ENCODE measurements around the gene NDUFA1.
"Not testable (repeated sequence)": the region's sequence is repeated elsewhere in the genome, so short reads cannot be mapped to it uniquely, and the experiment has no call there.

The NDUFA1 gene

DNA sequence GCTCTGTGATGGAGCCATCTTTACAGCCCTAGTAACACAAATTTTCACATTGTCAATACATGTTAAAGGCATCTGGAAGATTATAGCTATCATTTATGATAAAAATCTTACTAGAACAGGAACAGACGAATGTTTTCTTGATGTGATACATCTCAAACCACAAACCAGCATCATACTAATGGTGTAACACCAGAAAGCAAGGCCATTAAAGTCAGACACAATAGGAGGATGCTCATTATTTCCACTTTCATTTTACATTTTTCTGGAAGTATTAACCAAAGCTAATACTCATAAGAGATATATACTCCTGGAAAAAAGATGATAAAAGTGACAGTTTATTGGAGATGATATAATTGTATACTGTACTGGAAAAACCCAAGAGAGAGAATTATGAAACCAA, 29.3 kb downstream of the NDUFA1 start:
- TF ChIP-seq, protein P1, sequence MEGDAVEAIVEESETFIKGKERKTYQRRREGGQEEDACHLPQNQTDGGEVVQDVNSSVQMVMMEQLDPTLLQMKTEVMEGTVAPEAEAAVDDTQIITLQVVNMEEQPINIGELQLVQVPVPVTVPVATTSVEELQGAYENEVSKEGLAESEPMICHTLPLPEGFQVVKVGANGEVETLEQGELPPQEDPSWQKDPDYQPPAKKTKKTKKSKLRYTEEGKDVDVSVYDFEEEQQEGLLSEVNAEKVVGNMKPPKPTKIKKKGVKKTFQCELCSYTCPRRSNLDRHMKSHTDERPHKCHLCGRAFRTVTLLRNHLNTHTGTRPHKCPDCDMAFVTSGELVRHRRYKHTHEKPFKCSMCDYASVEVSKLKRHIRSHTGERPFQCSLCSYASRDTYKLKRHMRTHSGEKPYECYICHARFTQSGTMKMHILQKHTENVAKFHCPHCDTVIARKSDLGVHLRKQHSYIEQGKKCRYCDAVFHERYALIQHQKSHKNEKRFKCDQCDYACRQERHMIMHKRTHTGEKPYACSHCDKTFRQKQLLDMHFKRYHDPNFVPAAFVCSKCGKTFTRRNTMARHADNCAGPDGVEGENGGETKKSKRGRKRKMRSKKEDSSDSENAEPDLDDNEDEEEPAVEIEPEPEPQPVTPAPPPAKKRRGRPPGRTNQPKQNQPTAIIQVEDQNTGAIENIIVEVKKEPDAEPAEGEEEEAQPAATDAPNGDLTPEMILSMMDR (IDR thresholded peaks at IDR 0.05; ENCODE audit: poor library complexity, severe bottlenecking) = no peak
- H3K27ac ChIP-seq (ENCODE audit: poor library complexity, severe bottlenecking) = no peak overlapping the region
- ATAC-seq (ENCODE audit: low read depth) = no peak

GRCh38 chrX:119916310-119916709, 44.7 kb downstream of the NDUFA1 start:
- TF ChIP-seq, protein P1 (IDR thresholded peaks at IDR 0.05; ENCODE audit: poor library complexity, severe bottlenecking) = no peak
- no peak overlapping the region for H3K27ac ChIP-seq (ENCODE audit: poor library complexity, severe bottlenecking)
- H3K36me3 ChIP-seq (ENCODE audit: low read depth) = no peaks in the 10 kb centered on the region
- ATAC-seq (ENCODE audit: low read depth) (no peak), DNase-seq (ENCODE audit: low spot score) (no peak)
- no peak overlapping the region for H3K4me3 ChIP-seq (ENCODE audit: severe bottlenecking)
- H3K27me3 ChIP-seq (ENCODE audit: insufficient read depth, poor library complexity, severe bottlenecking) = no peaks in the 10 kb centered on the region
- no peaks in the 10 kb centered on the region for H3K4me1 ChIP-seq (ENCODE audit: insufficient read depth, poor library complexity, severe bottlenecking)
- H3K9me3 ChIP-seq (ENCODE audit: severe bottlenecking) = no peaks in the 10 kb centered on the region

More for the DNA sequence above, 29.3 kb downstream of the NDUFA1 start:
- H3K4me1 ChIP-seq (ENCODE audit: insufficient read depth, poor library complexity, severe bottlenecking) = no peaks in the 10 kb centered on the region
- no peak overlapping the region for H3K4me3 ChIP-seq (ENCODE audit: severe bottlenecking)
- DNase-seq (ENCODE audit: low spot score) = no peak
- no peaks in the 10 kb centered on the region for H3K27me3 ChIP-seq (ENCODE audit: insufficient read depth, poor library complexity, severe bottlenecking)
- no peaks in the 10 kb centered on the region for H3K36me3 ChIP-seq (ENCODE audit: low read depth)
- no peaks in the 10 kb centered on the region for H3K9me3 ChIP-seq (ENCODE audit: severe bottlenecking)

DNA sequence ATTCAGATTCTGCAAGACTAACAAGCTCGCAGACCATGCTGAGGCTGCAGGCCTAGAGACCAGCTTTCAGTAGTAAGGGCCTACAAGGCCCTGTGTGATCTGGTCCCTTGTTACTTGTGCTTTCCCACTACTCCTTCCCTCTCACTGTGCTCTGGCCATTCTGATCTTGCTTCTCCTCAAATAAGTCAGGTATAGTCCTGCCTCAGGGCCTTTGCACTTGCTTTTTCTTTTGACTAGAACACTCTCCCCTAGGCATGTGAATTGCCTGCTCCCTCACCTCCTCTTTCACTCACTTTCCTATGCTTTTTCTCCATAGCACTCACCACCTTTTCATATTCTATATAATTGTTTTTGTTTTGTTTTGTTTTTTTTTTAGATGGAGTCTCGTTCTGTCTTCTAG, 46.2 kb downstream of the NDUFA1 start:
- no peak overlapping the region for H3K4me3 ChIP-seq (ENCODE audit: severe bottlenecking)
- TF ChIP-seq, protein P1 (IDR thresholded peaks at IDR 0.05; ENCODE audit: poor library complexity, severe bottlenecking) = no peak
- no peaks in the 10 kb centered on the region for H3K9me3 ChIP-seq (ENCODE audit: severe bottlenecking)
- DNase-seq (ENCODE audit: low spot score) = no peak
- ATAC-seq (ENCODE audit: low read depth) = no peak
- no peak overlapping the region for H3K27ac ChIP-seq (ENCODE audit: poor library complexity, severe bottlenecking)
- H3K36me3 ChIP-seq (ENCODE audit: low read depth) = no peaks in the 10 kb centered on the region
- no peaks in the 10 kb centered on the region for H3K27me3 ChIP-seq (ENCODE audit: insufficient read depth, poor library complexity, severe bottlenecking)
- H3K4me1 ChIP-seq (ENCODE audit: insufficient read depth, poor library complexity, severe bottlenecking) = no peaks in the 10 kb centered on the region

- Histone ChIP-seq H3K27ac (ENCODE audit: poor library complexity, severe bottlenecking) (no peak overlapping the region), H3K9me3 (ENCODE audit: severe bottlenecking) (no peaks in the 10 kb centered on the region), H3K27me3 (ENCODE audit: insufficient read depth, poor library complexity, severe bottlenecking) (no peaks in the 10 kb centered on the region), H3K4me3 (ENCODE audit: severe bottlenecking) (no peak overlapping the region), H3K4me1 (ENCODE audit: insufficient read depth, poor library complexity, severe bottlenecking) (no peaks in the 10 kb centered on the region), H3K36me3 (ENCODE audit: low read depth) (no peaks in the 10 kb centered on the region)
- TF ChIP-seq, protein P1 (IDR thresholded peaks at IDR 0.05; ENCODE audit: poor library complexity, severe bottlenecking) = no peak
- DNase-seq (ENCODE audit: low spot score) = no peak
- no peak for ATAC-seq (ENCODE audit: low read depth)
Measured at GRCh38 chrX:119919835-119920585, 48.4 kb downstream of the NDUFA1 start.

DNA sequence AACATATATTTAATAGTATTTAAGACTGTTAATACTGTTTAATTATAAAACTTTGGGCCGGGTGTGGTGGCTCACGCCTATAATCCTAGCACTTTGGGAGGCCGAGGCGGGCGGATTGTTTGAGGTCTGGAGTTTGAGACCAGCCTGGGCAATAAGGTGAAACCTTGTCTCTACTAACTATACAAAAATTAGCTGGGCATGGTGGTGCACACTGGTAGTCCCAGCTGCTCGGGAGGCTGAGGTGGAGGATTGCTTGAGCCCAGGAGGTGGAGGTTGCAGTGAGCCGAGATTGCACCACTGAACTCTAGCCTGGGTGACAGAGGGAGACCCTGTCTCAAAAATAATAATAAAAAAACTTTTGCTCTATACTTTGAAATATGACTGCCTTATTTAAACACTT, 50.8 kb downstream of the NDUFA1 start:
- not testable (repeated sequence) for ATAC-seq (ENCODE audit: low read depth)

More for the DNA sequence above, 50.8 kb downstream of the NDUFA1 start:
- H3K9me3 ChIP-seq (ENCODE audit: severe bottlenecking); H3K27ac ChIP-seq (ENCODE audit: poor library complexity, severe bottlenecking); H3K4me1 ChIP-seq (ENCODE audit: insufficient read depth, poor library complexity, severe bottlenecking); H3K36me3 ChIP-seq (ENCODE audit: low read depth); H3K27me3 ChIP-seq (ENCODE audit: insufficient read depth, poor library complexity, severe bottlenecking); H3K4me3 ChIP-seq (ENCODE audit: severe bottlenecking); DNase-seq (ENCODE audit: low spot score): not testable (repeated sequence)

Measured in RWPE2 (cell line).